Measurements from ENCODE around the gene RBFOX2. TPM values are rescaled to one million over a fixed set of nuclear protein-coding genes. Genes with fewer than 3 reads are reported as not detected.

Gene RBFOX2
- total and polyA plus RNA-seq, 2 of the 13 experiments (the other 11 are each of a cell fraction or from before 2014, with no cell fraction given): 37.3 to 40.4 TPM

GRCh38 chr22:35861451-35861850 is 167.2 kb downstream of the RBFOX2 start (continued):
- TF ChIP-seq, protein P1, sequence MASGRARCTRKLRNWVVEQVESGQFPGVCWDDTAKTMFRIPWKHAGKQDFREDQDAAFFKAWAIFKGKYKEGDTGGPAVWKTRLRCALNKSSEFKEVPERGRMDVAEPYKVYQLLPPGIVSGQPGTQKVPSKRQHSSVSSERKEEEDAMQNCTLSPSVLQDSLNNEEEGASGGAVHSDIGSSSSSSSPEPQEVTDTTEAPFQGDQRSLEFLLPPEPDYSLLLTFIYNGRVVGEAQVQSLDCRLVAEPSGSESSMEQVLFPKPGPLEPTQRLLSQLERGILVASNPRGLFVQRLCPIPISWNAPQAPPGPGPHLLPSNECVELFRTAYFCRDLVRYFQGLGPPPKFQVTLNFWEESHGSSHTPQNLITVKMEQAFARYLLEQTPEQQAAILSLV (CRISPR knock-in tag; IDR thresholded peaks at IDR 0.05; ENCODE audit: borderline replicate concordance): no peak
- TF ChIP-seq ZNF776 (CRISPR knock-in tag; IDR thresholded peaks at IDR 0.05) (no peak), ZMYM4 (CRISPR knock-in tag; IDR thresholded peaks at IDR 0.05) (no peak), KDM6A (CRISPR knock-in tag; IDR thresholded peaks at IDR 0.05; ENCODE audit: low read depth) (no peak), ZNF609 (CRISPR knock-in tag; IDR thresholded peaks at IDR 0.05; ENCODE audit: borderline replicate concordance) (no peak), MIER3 (CRISPR knock-in tag; IDR thresholded peaks at IDR 0.05; ENCODE audit: borderline replicate concordance) (no peak), CBX1 (IDR thresholded peaks at IDR 0.05; ENCODE audit: low read depth) (no peak), ZNF703 (CRISPR knock-in tag; IDR thresholded peaks at IDR 0.05; ENCODE audit: borderline replicate concordance) (no peak)

DNA sequence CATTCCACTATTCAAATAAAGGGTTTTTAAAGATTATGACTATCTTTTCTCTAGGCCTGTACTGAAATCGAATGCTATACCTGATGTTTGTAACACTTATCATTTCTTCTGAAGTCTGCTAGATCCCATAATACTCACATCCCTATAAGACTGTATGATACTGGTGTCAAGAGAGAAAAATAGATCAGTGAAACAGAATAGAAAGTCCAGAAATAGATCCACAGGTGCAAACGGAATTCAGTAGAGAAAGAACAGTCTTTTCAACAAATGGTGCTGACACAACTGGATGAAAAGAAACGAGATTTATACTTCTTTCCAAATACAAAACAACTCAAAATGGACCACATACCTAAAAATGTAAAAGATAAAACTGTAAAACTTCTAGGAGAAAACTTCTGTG is 167.8 kb downstream of the RBFOX2 start:
- ChIA-PET CTCF (ENCODE audit: low intra/inter-chr PET ratio, low total read pairs) (no interaction called here), POLR2A (no interaction called here)
- no peak for ATAC-seq
- no peak overlapping the region for H3K27ac ChIP-seq (ENCODE audit: extremely low read length, insufficient read depth, low read length)
- WGBS (ENCODE audit: low lambda C conversion rate): 89% methylated on average over 3 of the region's 3 CpGs
- in situ Hi-C loops (cut with HindIII; ENCODE audit: extremely low pct_ligation_motif_present, low pct_unique_long_range_greater_than_20kb): no loop called here
- H3K79me2 ChIP-seq (ENCODE audit: insufficient read depth, low read length): peaks cover 20% of the 10 kb centered on the region
- no peak overlapping the region for H2AFZ ChIP-seq (ENCODE audit: low read length)
- no peak overlapping the region for H3K9ac ChIP-seq (ENCODE audit: insufficient read depth, low read depth, low read length)
- BruUV-seq (replicated peaks): no TSS peak
- DNase-seq (ENCODE audit: low spot score): no peak
- H3K9me3 ChIP-seq (ENCODE audit: low read length): no peaks in the 10 kb centered on the region
- H3K4me3 ChIP-seq (replicated peaks in 1 of 3; ENCODE audit: insufficient read depth in 1 of 3, low read depth in 2 of 3, low read length in 3 of 3): no peak overlapping the region
- FAIRE-seq: no peak
- peaks cover 18% of the 10 kb centered on the region for H3K4me1 ChIP-seq (ENCODE audit: insufficient read depth, low read length)
- no peaks in the 10 kb centered on the region for H3K36me3 ChIP-seq (replicated peaks in 1 of 2; ENCODE audit: control insufficient read depth in 1 of 2, insufficient read depth in 2 of 2, low read length in 2 of 2)
- intact Hi-C loops (cut with micrococcal nuclease; ENCODE audit: unreplicated experiment): no loop called here
- H3K4me2 ChIP-seq (ENCODE audit: low read depth, low read length): no peak overlapping the region
- H3K27me3 ChIP-seq (ENCODE audit: control insufficient read depth in 1 of 2, insufficient read depth in 2 of 2, low read length in 2 of 2): no peaks in the 10 kb centered on the region
- no peaks in the 10 kb centered on the region for H4K20me1 ChIP-seq (ENCODE audit: insufficient read depth, low read length)
- TF ChIP-seq ZBTB7A (CRISPR knock-in tag; IDR thresholded peaks at IDR 0.05): no peak
- no peak for TF ChIP-seq JUN (CRISPR knock-in tag; IDR thresholded peaks at IDR 0.05)
- no peak for TF ChIP-seq FOXA1 (IDR thresholded peaks at IDR 0.05)
- TF ChIP-seq FOXA1 (CRISPR knock-in tag; IDR thresholded peaks at IDR 0.05): no peak
- no peak for TF ChIP-seq ATM (IDR thresholded peaks at IDR 0.05; ENCODE audit: borderline replicate concordance)
- TF ChIP-seq, protein P2, sequence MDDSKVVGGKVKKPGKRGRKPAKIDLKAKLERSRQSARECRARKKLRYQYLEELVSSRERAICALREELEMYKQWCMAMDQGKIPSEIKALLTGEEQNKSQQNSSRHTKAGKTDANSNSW (CRISPR knock-in tag; IDR thresholded peaks at IDR 0.05; ENCODE audit: borderline replicate concordance): no peak
- TF ChIP-seq, protein P3, sequence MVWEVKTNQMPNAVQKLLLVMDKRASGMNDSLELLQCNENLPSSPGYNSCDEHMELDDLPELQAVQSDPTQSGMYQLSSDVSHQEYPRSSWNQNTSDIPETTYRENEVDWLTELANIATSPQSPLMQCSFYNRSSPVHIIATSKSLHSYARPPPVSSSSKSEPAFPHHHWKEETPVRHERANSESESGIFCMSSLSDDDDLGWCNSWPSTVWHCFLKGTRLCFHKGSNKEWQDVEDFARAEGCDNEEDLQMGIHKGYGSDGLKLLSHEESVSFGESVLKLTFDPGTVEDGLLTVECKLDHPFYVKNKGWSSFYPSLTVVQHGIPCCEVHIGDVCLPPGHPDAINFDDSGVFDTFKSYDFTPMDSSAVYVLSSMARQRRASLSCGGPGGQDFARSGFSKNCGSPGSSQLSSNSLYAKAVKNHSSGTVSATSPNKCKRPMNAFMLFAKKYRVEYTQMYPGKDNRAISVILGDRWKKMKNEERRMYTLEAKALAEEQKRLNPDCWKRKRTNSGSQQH (CRISPR knock-in tag; IDR thresholded peaks at IDR 0.05; ENCODE audit: low read depth): no peak
- TF ChIP-seq, protein P4, sequence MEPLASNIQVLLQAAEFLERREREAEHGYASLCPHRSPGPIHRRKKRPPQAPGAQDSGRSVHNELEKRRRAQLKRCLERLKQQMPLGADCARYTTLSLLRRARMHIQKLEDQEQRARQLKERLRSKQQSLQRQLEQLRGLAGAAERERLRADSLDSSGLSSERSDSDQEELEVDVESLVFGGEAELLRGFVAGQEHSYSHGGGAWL (CRISPR knock-in tag; IDR thresholded peaks at IDR 0.05): no peak
